NCI-H510A (cell line): ENCODE results near the gene UBA5.
"Not testable (repeated sequence)": the region's sequence is repeated elsewhere in the genome, so short reads cannot be mapped to it uniquely, and the experiment has no call there.

Experiments
- DNase-seq: peaks from one replicate; lab custom pipeline; 2025; lab: John Stamatoyannopoulos, UW

Gene UBA5

GRCh38 chr3:132660052-132660810, at the start of gene UBA5:
UBA5 (plus strand) TSS chr3:132660329; CDS start chr3:132660538, 209 bp downstream.
- no peak for DNase-seq

GRCh38 chr3:132615301-132615700, 44.8 kb upstream of the UBA5 start:
- DNase-seq = not testable (repeated sequence)

- no peak for DNase-seq
Measured at GRCh38 chr3:132615881-132616280, 44.2 kb upstream of the UBA5 start.

- DNase-seq = no peak
Measured at GRCh38 chr3:132616780-132617179, 43.3 kb upstream of the UBA5 start.

- DNase-seq = no peak
Measured at GRCh38 chr3:132622148-132622547, 38.0 kb upstream of the UBA5 start.

GRCh38 chr3:132622761-132623160, 37.4 kb upstream of the UBA5 start:
- no peak for DNase-seq

- no peak for DNase-seq
Measured at GRCh38 chr3:132623646-132624045, 36.5 kb upstream of the UBA5 start.

GRCh38 chr3:132624790-132625189, 35.3 kb upstream of the UBA5 start:
- no peak for DNase-seq

- no peak for DNase-seq
Measured at GRCh38 chr3:132625613-132626012, 34.5 kb upstream of the UBA5 start.

- no peak for DNase-seq
Measured at GRCh38 chr3:132626955-132627354, 33.2 kb upstream of the UBA5 start.

- no peak for DNase-seq
Measured at GRCh38 chr3:132628157-132628556, 32.0 kb upstream of the UBA5 start.

GRCh38 chr3:132629928-132630327, 30.2 kb upstream of the UBA5 start:
- no peak for DNase-seq

- DNase-seq = no peak
Measured at GRCh38 chr3:132630612-132631011, 29.5 kb upstream of the UBA5 start.

GRCh38 chr3:132635052-132635451, 25.1 kb upstream of the UBA5 start:
- no peak for DNase-seq

- no peak for DNase-seq
Measured at GRCh38 chr3:132637590-132637989, 22.5 kb upstream of the UBA5 start.

GRCh38 chr3:132638706-132639105, 21.4 kb upstream of the UBA5 start:
- DNase-seq = no peak

GRCh38 chr3:132641427-132641826, 18.7 kb upstream of the UBA5 start:
- DNase-seq = not testable (repeated sequence)

GRCh38 chr3:132641837-132642538, 18.1 kb upstream of the UBA5 start:
- no peak for DNase-seq

GRCh38 chr3:132642539-132642847, 17.6 kb upstream of the UBA5 start:
- DNase-seq = no peak

GRCh38 chr3:132643366-132643765, 16.8 kb upstream of the UBA5 start:
- DNase-seq = no peak

- DNase-seq = no peak
Measured at GRCh38 chr3:132645058-132645457, 15.1 kb upstream of the UBA5 start.

GRCh38 chr3:132650153-132650552, 10.0 kb upstream of the UBA5 start:
- no peak for DNase-seq

- no peak for DNase-seq
Measured at GRCh38 chr3:132652640-132653270, 7.4 kb upstream of the UBA5 start.
